ENCODE data around the gene RDM1. TPM values are rescaled to one million over a fixed set of nuclear protein-coding genes. Genes with fewer than 3 reads are reported as not detected.

The RDM1 gene
- total RNA-seq, 6 experiments from 2014 or later: 0.23 to 0.76 (median 0.53) TPM; not detected in 2

DNA sequence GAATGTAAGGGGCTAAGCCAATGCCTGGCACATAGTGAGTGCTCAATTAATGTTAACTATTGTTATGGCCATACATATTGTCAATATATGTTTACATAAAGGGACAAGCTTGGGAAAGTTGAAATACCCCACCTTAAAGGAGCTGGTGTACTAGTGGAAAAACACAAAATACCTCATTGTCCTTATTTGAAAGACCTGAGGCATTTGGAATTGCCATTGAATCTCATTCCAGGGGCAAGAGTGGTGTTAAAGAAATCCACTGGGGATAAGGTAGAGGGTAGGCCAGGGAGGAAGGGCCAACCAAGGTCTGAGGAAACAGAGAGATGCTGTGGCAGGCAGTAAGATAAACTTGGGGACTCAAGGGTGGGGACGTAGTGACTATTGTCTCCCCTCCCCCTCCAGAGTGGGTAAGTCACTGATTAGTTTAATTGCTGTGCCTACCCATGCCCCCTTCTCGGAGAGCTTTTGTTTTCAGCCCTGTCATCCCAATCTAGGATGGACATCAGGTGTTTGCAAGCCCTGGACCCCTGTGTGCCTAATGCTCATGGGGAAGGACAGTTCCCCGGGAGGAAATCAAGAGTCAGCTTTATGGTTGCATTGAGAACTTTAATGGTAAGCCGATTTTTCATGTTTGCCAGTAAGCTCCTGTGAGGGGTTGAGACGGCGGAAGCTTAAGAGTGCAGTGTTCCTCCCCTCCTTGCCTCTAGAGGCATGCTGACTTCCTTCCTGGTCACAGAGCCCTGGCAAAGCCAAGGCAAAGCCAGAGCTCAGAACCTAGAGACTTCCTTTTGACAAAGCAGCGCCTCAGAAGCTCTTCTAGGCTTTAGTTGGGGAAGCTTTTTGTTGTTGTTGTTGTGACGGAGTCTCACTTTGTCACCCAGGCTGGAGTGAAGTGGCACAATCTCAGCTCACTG lies 59.4 kb downstream of the RDM1 start:
- Mint-ChIP-seq H3K4me3 (no peak overlapping the region), H3K9me3 (no peaks in the 10 kb centered on the region), H3K27ac (no peak overlapping the region), H3K4me1 (ENCODE audit: low read depth) (peaks cover 16% of the 10 kb centered on the region), H3K27me3 (ENCODE audit: insufficient read depth) (no peaks in the 10 kb centered on the region), H3K36me3 (ENCODE audit: low read depth) (no peaks in the 10 kb centered on the region)
- TF ChIP-seq, protein P1, sequence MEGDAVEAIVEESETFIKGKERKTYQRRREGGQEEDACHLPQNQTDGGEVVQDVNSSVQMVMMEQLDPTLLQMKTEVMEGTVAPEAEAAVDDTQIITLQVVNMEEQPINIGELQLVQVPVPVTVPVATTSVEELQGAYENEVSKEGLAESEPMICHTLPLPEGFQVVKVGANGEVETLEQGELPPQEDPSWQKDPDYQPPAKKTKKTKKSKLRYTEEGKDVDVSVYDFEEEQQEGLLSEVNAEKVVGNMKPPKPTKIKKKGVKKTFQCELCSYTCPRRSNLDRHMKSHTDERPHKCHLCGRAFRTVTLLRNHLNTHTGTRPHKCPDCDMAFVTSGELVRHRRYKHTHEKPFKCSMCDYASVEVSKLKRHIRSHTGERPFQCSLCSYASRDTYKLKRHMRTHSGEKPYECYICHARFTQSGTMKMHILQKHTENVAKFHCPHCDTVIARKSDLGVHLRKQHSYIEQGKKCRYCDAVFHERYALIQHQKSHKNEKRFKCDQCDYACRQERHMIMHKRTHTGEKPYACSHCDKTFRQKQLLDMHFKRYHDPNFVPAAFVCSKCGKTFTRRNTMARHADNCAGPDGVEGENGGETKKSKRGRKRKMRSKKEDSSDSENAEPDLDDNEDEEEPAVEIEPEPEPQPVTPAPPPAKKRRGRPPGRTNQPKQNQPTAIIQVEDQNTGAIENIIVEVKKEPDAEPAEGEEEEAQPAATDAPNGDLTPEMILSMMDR (IDR thresholded peaks at IDR 0.05): no peak
- DNase-seq: no peak

DNA sequence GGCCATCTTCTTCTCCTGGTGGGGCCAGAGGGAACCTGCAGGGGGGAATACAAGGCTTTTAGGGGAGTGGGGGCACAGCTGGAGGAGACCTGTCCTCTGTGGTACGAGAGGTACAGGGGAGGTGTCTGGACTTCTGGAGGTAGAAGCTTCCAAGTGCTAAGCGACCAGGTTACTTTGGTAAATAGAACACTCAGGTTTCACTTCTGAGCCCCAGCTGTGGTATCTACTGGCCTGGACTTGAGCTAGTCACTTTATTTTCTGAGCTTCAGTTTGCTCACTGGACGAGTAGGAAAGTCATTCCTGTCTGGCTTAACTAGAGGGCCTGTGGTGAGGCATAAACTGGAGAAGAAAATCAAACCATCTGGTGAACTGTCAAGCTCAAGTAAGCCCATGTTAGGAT lies 61.8 kb downstream of the RDM1 start, which contains the start of gene HEATR9:
Gene HEATR9, minus strand, starts transcription at position 155 of the 400 bp plus-strand sequence. Its CDS starts 149 bp downstream, at position 6.
- DNase-seq: no peak
- Mint-ChIP-seq H3K27me3 (ENCODE audit: insufficient read depth) (no peaks in the 10 kb centered on the region), H3K4me3 (no peak within 1 kb of the TSS), H3K27ac (no peak within 1 kb of the TSS), H3K4me1 (ENCODE audit: low read depth) (peaks cover 15% of the 10 kb centered on the region), H3K36me3 (ENCODE audit: low read depth) (no peaks in the 10 kb centered on the region), H3K9me3 (no peaks in the 10 kb centered on the region)
- TF ChIP-seq, protein P1 (IDR thresholded peaks at IDR 0.05): no peak

Other genes with a start within 250 kb of the RDM1 start
- gene RASL10B, start 199.1 kb downstream of the RDM1 start, total RNA-seq (2021; fragmentation: NEBNext Ultra II Directional; extraction: Animal tissue kit (Norgen Biotek cat#: 25700)): 1 to 10 TPM; 1.7 to 5.0 (median 1.8) TPM
- gene GAS2L2, start 177.5 kb downstream of the RDM1 start, total RNA-seq (2021; fragmentation: NEBNext Ultra II Directional; extraction: Animal tissue kit (Norgen Biotek cat#: 25700)): not detected
- gene C17orf50, start 169.9 kb downstream of the RDM1 start, total RNA-seq (2021; fragmentation: NEBNext Ultra II Directional; extraction: Animal tissue kit (Norgen Biotek cat#: 25700)): not detected
- gene MMP28, start 135.1 kb downstream of the RDM1 start, total RNA-seq (2021; fragmentation: NEBNext Ultra II Directional; extraction: Animal tissue kit (Norgen Biotek cat#: 25700)): not detected
- 100 to 1,000 TPM; 132 to 170 (median 146) TPM for gene TAF15, start 121.3 kb downstream of the RDM1 start, total RNA-seq (2021; fragmentation: NEBNext Ultra II Directional; extraction: Animal tissue kit (Norgen Biotek cat#: 25700))
- gene HEATR9, start 61.9 kb downstream of the RDM1 start, total RNA-seq (2021; fragmentation: NEBNext Ultra II Directional; extraction: Animal tissue kit (Norgen Biotek cat#: 25700)): not detected
- gene CCL5, start 50.4 kb downstream of the RDM1 start, total RNA-seq (2021; fragmentation: NEBNext Ultra II Directional; extraction: Animal tissue kit (Norgen Biotek cat#: 25700)): under 1 TPM in 1 of 6 experiments, not detected in 5; 0.19 TPM
- gene LYZL6, start 12.9 kb upstream of the RDM1 start, total RNA-seq (2021; fragmentation: NEBNext Ultra II Directional; extraction: Animal tissue kit (Norgen Biotek cat#: 25700)): not detected
- not detected for gene CCL16, start 50.7 kb upstream of the RDM1 start, total RNA-seq (2021; fragmentation: NEBNext Ultra II Directional; extraction: Animal tissue kit (Norgen Biotek cat#: 25700))
- gene CCL14, start 56.0 kb upstream of the RDM1 start, total RNA-seq (2021; fragmentation: NEBNext Ultra II Directional; extraction: Animal tissue kit (Norgen Biotek cat#: 25700)): not detected
- not detected for gene CCL15, start 70.8 kb upstream of the RDM1 start, total RNA-seq (2021; fragmentation: NEBNext Ultra II Directional; extraction: Animal tissue kit (Norgen Biotek cat#: 25700))
- gene CCL23, start 87.2 kb upstream of the RDM1 start, total RNA-seq (2021; fragmentation: NEBNext Ultra II Directional; extraction: Animal tissue kit (Norgen Biotek cat#: 25700)): not detected
- gene CCL18, start 133.5 kb upstream of the RDM1 start, total RNA-seq (2021; fragmentation: NEBNext Ultra II Directional; extraction: Animal tissue kit (Norgen Biotek cat#: 25700)): not detected
- not detected for gene CCL3, start 159.4 kb upstream of the RDM1 start, total RNA-seq (2021; fragmentation: NEBNext Ultra II Directional; extraction: Animal tissue kit (Norgen Biotek cat#: 25700))
- not detected for gene CCL4, start 173.1 kb upstream of the RDM1 start, total RNA-seq (2021; fragmentation: NEBNext Ultra II Directional; extraction: Animal tissue kit (Norgen Biotek cat#: 25700))
- gene TBC1D3B, start 245.9 kb upstream of the RDM1 start, total RNA-seq (2021; fragmentation: NEBNext Ultra II Directional; extraction: Animal tissue kit (Norgen Biotek cat#: 25700)): 1 to 10 TPM in 2 of 6 experiments, under 1 TPM in 4; 0.54 to 1.3 (median 0.80) TPM

Data from HFFc6 (cell line).